GM12873 (cell line): Measurements from ENCODE around the gene PLXNB1.

Source experiments
- CTCF ChIP-seq: IDR thresholded peaks from 2 replicates; pipeline ENCODE4 v1.5.1; 2012; ENCODE audit warnings: low read depth, mild to moderate bottlenecking, moderate library complexity, low read length, control low read depth; ENCODE audit not compliant: insufficient read depth; ENCODE audit errors: missing control alignments

PLXNB1 gene

GRCh38 chr3:48372377-48372770 is 57.5 kb downstream of the PLXNB1 start:
- no peak for TF ChIP-seq CTCF

GRCh38 chr3:48371651-48372376 is 58.1 kb downstream of the PLXNB1 start, which contains the start of gene FBXW12:
TSS of gene FBXW12 (plus strand) at chr3:48372219. CDS start at chr3:48372768, 549 bp downstream.
- TF ChIP-seq CTCF, result no peak

DNA sequence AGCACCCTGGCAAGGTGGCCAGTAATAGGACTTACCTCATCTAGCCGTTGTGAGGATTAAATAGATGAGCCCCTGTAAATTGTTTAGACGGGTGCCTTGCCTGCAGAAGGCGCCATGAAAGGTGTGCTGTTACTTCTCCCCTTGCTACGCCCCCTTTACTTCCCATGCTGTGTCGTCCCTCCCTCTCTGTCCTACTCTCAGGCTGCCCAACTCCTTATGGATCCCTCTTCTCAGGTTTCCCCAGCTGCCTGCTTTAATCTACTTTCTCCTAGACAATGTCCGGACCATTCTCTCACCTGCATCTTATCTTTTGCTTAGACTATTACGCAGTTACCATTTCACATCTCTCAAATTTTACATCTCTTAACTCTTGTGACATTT is 59.6 kb downstream of the PLXNB1 start:
- TF ChIP-seq CTCF, result no peak

DNA sequence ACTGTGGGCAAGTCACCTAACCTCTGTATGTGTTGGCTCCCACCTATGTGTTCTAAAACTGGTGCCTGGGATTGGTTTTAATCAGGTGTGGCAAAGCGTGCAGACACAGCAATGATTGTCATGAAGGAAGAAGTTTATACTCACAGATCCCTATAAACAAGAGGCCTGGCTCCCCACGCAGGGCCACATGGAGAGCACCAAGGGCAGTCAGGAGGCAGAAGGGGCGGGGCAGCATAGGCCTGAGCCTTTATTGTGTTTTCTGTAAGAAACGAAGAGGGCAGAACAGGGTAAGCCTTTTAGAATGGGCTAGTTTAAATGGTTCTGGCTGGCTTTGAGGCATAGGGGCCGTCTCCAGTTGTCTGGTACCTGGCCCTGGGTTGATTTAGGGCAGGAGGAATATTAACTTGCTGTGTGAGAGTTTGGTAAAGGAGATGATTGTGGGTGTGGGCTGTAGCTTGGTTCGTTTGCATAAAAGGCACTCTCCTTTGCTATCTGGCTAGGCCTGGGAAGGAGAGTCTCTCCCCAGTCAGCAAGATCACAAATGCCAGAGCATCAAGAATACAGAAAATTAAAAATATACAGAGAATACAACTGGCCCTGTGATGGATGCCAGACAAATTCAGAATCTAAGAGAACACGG is 60.1 kb downstream of the PLXNB1 start:
- no peak for TF ChIP-seq CTCF

GRCh38 chr3:48367201-48367600 is 62.7 kb downstream of the PLXNB1 start:
- TF ChIP-seq CTCF, result no peak

DNA sequence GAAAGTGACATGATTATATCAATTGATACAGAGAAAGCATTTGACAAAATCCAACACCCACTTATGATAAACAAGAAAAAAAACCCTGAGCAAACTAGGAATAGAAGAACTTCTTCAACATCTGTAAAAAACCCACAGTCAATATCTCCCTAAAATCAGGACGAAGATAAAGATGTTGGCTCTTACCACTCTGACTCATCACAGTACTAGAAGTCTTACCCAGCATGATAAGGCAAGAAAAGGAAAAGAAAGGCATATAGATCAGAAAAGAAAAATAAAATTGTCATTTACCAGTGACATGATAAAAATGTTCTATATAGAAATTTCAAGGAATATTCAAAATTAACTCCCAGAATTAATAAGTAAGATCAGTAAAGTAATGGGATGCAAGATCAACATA is 65.0 kb downstream of the PLXNB1 start:
- TF ChIP-seq CTCF, result no peak

GRCh38 chr3:48361928-48362327 is 68.0 kb downstream of the PLXNB1 start:
- no peak for TF ChIP-seq CTCF
